GM04504 (cell line): ENCODE results near the gene SRGAP2B.
"Not testable (repeated sequence)": the region's sequence is repeated elsewhere in the genome, so short reads cannot be mapped to it uniquely, and the experiment has no call there.

Source experiments
- DNase-seq: peaks from one replicate; pipeline ENCODE4 v3.0.0-alpha.2; 2012; ENCODE audit warnings: low read depth

The SRGAP2B gene

DNA sequence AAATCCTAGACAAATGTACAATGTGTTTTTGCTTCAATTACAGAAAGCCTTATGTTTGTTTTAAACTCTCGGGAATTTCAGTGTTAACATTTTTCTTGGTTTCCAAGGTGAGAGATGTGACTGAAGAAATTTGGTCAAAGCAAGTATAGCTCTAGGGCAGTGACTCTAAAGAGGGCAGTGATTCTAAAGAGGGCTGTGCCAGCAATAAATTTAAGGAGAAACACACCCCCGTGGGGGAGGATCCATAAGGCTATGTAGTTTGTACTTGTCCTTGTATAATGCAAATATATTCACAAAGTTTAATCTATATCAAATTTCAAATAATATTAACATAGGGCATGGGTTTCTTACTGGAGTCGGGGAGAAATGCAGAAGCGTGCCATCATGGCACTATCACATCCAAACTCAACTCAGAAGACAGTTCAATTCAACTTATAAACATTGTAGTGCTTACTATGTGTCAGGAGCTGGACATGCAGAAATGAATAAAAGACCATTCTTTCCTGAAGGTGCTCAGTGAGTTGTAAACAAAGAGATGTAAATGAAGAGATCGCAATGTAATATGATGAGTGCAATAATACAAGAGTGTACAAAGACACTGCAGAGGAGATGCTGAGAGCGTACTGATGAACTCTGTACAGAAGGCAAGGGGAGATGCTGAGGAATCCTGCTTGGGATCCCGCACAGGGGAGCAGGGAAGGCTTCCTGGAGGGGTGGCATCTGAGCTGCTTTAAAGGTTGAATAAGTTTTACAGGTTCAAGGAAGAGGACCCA is 12.5 kb downstream of the SRGAP2B start:
- not testable (repeated sequence) for DNase-seq

DNA sequence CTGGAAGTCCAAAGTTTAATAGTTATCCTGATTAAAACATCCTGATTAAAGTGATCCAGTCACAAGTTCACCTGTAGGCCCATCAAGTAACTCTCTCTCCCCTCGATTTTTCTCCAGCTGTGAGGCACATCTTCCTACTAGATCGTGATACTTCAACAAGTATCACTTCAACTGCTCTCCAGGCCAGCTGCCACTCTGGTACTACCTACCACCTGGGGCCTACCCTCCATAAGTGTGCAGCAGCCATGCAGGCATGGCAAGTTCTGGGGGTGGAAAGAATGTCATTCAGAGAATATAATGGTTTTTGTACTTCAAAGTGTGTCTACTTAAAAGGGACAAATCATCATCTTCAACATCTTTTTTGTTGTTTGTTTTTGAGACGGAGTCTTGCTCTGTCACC is 14.9 kb downstream of the SRGAP2B start:
- not testable (repeated sequence) for DNase-seq

- DNase-seq, result not testable (repeated sequence)
Observed at GRCh38 chr1:145079737-145080136, 15.4 kb downstream of the SRGAP2B start.

DNA sequence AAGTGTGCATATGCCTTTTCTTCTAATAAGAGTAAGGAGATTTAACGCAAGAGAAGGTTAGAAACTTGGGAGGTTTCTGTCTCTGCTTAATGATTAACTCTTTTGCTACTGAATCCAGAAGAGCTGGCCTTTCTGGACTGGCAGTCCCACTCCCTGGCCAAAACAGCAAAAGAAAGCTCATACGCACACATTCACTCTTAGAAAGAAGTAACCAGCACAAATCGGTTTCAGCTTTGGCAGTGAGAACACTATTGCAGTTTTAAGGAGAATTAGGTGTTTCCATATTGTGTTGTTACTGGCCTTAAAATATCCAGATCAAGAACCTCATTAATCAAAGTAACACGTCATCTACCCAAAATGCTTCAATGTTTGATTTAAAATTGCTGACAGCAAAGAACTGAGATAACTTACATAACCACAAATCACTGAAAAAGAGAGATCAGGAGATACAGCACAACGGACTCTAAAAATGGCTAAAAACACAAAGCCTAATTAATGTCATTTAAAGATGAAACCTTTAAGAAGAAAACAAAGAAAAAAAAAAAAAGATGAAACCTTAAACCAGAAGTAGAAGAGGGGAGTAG is 16.2 kb downstream of the SRGAP2B start:
- DNase-seq, result not testable (repeated sequence)

DNA sequence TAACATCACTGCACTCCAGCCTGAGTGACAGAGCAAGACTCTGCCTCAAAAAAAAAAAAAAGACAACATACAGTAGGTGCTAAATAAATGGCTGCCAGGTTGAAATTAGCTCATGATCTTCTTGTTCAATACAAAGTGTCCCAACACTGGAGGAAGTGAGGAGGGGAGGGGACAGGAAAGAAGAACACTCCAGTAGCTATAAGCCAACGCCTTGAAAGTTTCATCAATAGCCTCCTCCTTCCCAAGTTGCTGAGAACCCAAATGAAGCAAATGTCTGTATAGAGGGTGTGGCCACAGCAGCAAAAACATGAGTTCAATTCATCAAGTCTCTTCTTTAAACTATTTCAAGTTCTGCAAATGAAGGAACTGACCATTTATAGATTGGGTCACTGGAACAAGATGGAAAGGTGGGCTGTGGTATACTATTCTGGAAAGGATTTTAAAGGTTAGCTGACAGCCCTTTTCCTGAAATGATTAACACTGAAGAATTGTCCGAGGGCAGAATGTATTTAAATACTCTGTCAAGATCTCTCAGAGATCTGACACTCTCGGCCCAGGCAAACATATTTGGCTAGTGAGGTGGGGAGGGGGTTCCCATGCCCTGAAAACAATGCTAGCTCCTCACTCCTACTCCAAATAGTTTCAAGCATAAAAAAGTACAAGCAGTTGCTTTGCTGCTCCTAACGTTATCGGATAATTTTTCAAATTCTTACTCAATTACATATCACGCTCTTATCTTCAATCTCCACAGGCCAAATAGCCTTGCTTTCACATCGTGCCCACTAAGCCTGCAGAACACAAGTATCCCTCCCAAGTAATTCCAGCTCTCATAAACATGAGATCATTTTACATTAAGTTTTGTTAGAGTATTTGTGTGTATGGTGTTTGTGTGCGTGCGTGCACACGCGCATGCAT is 17.0 kb downstream of the SRGAP2B start:
- not testable (repeated sequence) for DNase-seq

DNA sequence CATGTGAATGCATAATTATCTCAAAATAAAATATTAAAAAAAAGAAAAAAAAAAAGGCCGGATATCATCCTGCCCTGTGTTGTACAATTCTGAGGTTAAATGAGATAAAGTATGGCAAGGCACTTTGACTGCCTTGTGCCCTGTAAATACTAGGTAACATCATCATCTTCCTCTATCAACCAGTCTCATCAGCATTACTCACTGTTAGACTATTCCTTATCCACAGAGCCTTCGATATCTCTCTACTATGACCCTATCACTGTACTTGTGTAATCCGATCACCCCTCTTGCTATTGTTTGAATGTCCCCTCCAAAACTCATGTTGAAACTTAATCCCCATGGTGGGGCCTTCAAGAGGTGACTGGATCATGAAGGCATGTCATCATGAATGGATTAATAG is 18.3 kb downstream of the SRGAP2B start:
- not testable (repeated sequence) for DNase-seq

DNA sequence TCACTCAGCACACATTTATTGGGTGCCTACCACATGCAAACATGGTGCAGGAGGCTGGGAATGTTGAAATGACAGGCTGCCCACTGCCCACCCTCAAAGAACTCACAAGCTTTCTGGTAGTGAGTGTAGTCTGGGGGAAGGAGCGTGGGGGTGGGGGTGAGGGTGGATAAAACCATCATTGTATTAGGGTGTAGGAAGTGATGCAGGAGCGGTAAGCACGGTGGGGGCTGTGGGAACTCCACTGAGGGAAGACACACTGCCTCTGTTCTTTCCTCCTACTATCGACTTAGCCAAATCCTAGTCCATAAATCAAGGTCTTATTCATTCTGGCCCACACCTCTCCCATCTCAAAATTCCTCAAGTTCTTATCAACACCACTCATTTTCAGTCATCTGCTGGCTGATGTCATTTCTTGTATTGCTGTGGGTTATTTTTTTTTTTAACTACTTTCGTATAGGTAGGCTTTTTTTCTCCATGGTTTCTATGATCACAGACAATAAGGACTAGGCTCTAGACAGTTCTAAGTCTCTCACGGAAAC is 21.0 kb downstream of the SRGAP2B start:
- not testable (repeated sequence) for DNase-seq

DNA sequence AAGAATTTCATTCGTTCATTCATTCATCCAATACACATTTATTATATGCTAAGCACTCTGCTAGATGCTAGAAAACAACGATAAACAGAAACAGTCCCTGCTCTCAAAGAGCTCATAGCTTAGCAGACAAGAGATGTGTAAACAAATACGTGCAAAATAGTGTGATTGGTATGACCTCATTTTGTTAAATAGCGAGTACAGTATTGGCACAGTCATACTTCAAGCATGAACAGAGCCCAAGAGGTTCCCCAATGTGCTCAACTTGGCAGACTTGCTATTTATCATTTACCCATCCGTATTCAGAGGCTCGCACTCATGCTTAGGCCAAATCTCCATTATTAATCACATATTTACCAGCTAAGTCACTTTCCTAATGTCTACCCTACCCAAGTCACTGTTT is 23.6 kb downstream of the SRGAP2B start:
- not testable (repeated sequence) for DNase-seq

GRCh38 chr1:145066486-145066885 is 28.6 kb downstream of the SRGAP2B start:
- DNase-seq, result not testable (repeated sequence)

DNA sequence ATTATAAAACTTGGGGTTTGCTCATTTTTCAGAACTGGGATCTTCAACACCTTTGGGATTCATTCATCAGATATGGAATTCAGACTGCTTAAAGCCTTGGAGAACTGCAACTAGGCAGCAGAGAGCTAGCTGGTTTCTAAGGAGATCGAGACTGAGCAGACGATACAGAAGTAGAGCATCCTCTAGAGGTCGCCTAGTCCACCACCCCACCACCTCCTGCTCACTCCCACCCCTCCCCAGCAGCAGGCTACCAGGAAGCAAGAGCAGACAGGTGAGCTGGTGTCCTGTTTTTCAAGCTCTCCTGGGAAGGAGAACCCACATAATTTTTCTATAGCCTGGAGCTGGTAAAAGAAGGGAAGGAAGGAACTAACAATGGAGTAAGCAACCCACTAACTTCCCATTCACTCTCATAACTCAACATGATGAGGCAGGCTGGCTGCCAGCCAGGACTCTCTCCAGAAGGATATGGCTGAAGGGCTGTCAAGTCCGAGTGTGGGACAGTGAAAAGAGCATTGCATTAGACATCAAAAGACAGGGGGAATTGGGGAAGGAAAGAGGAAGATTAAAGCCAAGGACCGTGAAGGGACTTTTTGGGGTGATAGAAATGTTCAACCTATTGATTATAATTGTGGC is 29.8 kb downstream of the SRGAP2B start:
- DNase-seq, result not testable (repeated sequence)

DNA sequence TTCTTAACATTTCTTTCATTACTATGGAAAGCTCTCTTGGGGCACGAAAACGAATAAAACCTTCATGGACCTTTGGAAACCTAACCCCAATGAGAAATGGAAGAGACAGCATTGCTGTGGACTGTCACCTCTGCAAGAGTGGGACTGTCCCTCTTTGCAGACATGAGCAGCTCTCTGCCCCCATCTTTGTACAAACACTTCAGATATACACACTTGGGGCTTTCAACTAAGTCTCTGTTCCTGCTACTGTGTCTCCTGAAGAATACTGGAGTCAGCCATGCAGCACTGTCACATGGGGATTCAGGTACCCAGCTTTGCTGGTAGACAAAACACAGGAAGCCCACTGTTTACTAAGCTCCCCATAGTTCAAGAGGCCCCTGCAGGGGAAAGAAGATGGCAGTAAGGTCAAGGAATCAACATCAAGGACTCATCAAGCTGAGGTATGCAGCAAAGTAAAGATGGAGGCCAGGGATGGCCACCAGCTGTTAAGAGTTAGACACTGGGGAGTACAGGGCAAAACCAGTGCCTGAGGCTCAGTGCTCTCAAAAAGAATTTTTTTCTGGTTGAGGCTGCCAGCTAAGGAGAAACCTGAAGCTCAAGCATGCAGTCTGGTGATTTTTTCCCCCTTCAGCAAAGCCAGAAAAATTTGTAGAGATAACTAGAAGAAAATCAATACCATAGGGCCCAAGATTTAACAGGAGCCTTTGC is 31.0 kb downstream of the SRGAP2B start:
- not testable (repeated sequence) for DNase-seq

GRCh38 chr1:145063285-145063684 is 31.8 kb downstream of the SRGAP2B start:
- not testable (repeated sequence) for DNase-seq

DNA sequence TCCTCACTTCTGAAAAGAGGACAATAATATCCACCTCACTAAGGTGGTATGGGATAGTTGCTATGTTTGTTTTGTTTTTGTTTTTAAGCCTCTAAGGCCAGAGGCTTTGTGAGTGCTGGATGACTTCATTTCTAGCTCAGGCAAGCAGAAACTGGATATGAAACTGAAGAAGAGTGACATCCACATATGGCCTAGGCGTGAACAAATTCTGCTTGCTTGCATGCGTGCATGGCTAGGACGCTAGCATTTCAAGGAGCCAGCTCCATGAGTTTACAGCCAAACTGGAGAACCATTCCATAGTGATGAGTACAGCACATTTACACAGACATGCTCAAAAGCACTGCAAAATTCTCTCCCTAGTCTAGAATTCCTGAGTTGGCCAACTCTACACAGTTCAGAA is 36.9 kb downstream of the SRGAP2B start:
- DNase-seq, result not testable (repeated sequence)

DNA sequence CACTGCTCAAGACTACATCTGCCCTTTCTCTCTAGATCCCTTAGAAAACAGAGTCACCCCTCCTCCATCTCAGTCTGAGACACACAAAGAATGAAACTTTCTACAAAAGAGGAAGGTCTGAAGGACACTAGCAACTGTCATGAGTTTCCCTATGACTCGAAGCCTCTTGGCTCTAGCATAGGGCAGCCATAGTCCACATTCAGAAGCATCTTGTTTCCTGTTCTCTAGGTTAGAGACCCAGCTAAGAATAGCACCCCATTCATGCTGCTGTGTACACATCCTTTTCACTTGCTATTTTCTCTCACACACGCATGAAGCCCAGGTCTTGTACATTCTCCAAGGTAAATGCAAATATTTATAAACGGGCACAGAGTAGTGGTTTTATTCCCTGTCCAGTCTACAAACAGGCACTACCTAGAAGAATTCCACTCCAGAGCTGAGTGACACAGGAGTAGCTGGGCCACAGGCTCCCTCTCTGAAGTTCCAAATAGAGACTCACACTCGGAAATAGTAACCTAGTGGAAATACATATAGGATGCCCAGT is 39.8 kb downstream of the SRGAP2B start:
- DNase-seq, result not testable (repeated sequence)

GRCh38 chr1:145053428-145053827 is 41.7 kb downstream of the SRGAP2B start:
- DNase-seq, result not testable (repeated sequence)

GRCh38 chr1:145052019-145052776 is 42.9 kb downstream of the SRGAP2B start:
- DNase-seq, result not testable (repeated sequence)

GRCh38 chr1:145048181-145048856 is 46.8 kb downstream of the SRGAP2B start:
- DNase-seq, result not testable (repeated sequence)

GRCh38 chr1:145047553-145047952 is 47.6 kb downstream of the SRGAP2B start:
- not testable (repeated sequence) for DNase-seq

DNA sequence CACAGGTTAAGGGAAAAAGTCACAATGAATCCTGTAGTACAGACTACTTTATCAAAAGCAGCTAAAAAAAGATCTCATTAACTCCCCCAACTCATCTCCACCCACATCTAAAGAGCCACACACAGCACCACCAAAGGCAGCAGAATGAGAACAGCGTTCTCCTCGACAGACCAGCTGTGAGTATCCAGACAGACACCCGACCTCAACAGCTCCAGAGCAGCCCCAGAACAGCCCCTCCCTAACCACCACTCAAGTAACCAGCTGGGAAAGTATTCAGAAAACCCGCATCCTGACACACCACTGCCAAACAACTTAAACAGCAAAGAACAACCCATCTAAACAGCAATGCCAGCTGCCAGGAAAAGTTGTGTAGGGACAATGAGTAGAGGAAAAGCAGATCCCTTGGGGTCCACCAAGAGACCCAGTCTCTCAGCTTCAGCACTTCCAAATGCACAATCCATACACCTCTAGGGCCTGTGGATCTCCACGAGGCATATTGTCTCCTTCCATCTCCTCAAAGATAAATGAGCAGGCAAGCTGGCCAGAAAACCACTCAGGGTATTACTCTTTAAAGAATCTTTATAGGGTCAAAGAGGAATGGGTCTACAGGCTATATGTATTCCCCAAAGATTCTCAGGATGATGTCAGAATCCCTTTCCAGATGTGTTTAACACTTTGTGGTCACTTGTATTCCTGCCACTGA is 49.4 kb downstream of the SRGAP2B start:
- DNase-seq, result not testable (repeated sequence)
